Measurements from ENCODE around the gene PRKX. TPM values are rescaled to one million over a fixed set of nuclear protein-coding genes. Genes with fewer than 3 reads are reported as not detected.
"Not testable (repeated sequence)": the region's sequence is repeated elsewhere in the genome, so short reads cannot be mapped to it uniquely, and the experiment has no call there.

PRKX gene
- polyA plus RNA-seq, 1 donor, result 19.4 TPM

- DNase-seq, result no peak
Measured at GRCh38 chrX:3581609-3582108, 131.8 kb downstream of the PRKX start.

GRCh38 chrX:3577551-3577950 is 135.9 kb downstream of the PRKX start:
- DNase-seq, result no peak

DNA sequence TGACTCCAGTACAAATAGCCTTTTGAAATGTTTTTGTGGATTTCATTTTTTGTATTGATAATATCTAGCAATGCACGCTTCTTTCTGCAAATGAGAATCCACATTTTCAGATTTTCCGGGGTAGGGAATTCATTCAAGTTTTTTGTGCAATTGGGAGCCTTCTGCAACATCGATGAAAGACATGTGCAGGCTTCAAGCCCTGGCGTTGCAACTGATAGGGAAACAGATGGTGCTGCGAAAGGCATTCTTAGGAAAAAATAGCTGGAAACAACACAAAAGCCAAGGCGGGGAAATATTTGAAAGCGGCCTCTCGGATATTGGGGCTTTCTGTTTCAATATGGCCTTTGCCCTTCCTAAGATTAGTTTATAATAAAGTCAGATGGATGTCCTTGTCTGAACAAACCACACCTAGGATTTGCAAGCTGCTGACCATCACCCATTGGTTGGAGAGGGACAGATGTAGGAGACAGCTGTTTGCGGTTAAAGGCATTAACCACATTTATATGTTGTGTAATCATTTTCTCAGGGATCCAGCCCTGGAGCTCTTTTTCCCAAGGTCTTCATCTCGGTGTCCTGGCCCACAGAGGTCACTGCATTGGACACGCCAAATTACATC is 136.5 kb downstream of the PRKX start:
- DNase-seq, result no peak

DNA sequence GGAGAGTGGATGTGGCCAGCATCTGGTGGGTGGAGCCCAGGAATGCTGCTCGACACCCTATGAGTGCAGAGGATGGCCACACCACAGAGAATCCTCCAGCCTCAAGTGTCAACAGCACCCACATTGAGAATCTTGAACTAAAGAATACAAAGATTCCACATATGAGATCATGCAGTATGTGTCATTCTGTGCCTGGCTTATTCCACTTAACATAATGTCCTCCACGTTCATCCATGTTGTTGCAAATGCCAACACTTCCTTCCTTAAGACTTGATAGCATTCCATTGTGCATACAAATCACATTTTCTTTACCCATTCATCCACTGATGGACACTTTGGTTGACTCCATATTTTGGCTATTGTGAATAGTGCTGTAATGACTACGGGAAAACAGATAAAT is 145.8 kb downstream of the PRKX start:
- no peak for DNase-seq

DNA sequence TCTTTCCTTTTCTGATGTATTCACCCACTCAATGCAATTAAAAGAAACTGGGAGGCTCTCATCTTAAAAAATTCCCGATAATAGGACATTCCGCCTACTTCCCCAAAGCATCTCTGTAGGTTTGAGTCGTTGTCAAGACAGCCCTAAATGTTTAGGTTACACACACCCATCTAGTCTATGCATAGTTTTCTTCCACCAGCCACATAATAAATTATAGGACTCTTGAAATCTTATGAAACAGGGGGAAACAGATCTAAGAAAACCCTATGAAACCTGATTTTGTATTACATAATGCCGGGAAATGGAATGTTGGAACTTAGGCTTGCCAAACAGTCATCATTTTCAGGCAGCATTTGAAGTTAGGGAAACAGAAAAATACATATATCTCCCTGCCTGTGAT is 150.0 kb downstream of the PRKX start:
- DNase-seq, result no peak

DNA sequence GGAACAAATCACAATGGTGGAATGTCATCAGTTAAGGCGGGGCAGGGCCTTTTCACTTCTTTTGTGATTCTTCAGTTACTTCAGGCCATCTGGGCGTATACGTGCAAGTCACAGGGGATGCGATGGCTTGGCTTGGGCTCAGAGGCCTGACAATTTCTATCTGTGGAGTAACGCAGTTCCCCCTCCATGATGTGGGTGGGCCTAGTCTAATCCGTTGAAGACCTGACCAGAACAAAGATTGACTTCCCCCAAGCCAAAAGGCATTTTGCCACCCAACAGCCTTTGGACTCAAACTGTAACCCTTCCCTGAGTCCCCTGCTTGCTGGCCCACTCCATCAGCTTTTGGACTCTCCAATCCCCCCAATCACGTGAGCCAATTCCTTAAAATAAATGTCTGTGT is 153.4 kb downstream of the PRKX start:
- not testable (repeated sequence) for DNase-seq
